NCI-H2227 (cell line): ENCODE measurements around the gene LMAN2L.
"Not testable (repeated sequence)": the region's sequence is repeated elsewhere in the genome, so short reads cannot be mapped to it uniquely, and the experiment has no call there.

Experiments used
- DNase-seq: peaks from one replicate; lab custom pipeline; 2025; ENCODE audit not compliant: unreplicated experiment; lab: John Stamatoyannopoulos, UW

The LMAN2L gene

GRCh38 chr2:96687711-96688640 lies 51.9 kb downstream of the LMAN2L start:
- DNase-seq, result no peak

- DNase-seq, result no peak
These were observed 52.6 kb downstream of the LMAN2L start for GRCh38 chr2:96687266-96687665.

GRCh38 chr2:96685577-96686459 lies 54.0 kb downstream of the LMAN2L start:
- DNase-seq, result peak; percentile 83

GRCh38 chr2:96684883-96685576 lies 54.8 kb downstream of the LMAN2L start:
- peak; percentile 63 for DNase-seq

- DNase-seq, result no peak
These were observed 55.7 kb downstream of the LMAN2L start for GRCh38 chr2:96683972-96684820.

- no peak for DNase-seq
These were observed 56.6 kb downstream of the LMAN2L start for GRCh38 chr2:96683307-96683706.

- DNase-seq, result no peak
These were observed 58.3 kb downstream of the LMAN2L start for GRCh38 chr2:96681540-96681939.

- DNase-seq, result no peak
These were observed 59.2 kb downstream of the LMAN2L start for GRCh38 chr2:96680561-96681141.

GRCh38 chr2:96679848-96680247 lies 60.0 kb downstream of the LMAN2L start:
- peak; percentile 18 for DNase-seq

DNA sequence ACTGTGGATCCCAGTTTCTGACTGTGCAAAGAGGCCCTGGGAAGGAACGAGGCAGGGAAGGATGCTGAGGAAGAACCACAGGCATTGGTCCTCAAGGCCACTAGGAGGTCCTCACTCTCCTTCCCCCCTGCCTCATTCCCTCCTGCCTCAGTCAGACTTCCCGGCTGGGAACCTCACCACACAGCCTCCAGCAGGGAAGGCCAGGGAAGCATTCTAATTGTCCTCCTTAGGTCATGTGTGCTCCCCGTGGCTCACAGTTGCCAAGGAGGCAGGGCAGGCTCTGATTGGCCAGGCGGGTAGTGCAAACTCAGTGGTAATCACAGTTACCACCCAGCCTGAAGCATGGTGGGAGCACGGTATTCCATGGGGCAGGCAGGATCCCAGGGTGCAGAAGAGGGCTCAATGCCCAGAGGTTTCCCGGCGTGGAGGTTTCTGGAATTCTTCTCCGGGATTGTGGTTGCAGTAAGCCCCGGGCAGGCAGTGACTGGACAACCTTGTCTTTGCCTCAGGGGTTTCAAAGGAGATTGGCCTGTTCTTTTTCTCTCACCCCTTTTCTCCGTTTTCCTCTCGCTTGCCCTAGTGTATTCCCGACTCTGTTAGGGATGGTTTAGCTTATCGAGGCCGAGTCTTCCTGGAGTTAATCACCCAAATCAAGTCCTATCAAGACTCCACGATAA lies 70.2 kb downstream of the LMAN2L start:
- DNase-seq, result no peak

- DNase-seq, result no peak
These were observed 71.1 kb downstream of the LMAN2L start for GRCh38 chr2:96668771-96669170.

- DNase-seq, result not testable (repeated sequence)
These were observed 74.1 kb downstream of the LMAN2L start for GRCh38 chr2:96665717-96666116.

GRCh38 chr2:96665083-96665569 lies 74.7 kb downstream of the LMAN2L start:
- DNase-seq, result no peak

- DNase-seq, result no peak
These were observed 75.4 kb downstream of the LMAN2L start for GRCh38 chr2:96664366-96664925.

- no peak for DNase-seq
These were observed 76.0 kb downstream of the LMAN2L start for GRCh38 chr2:96663829-96664228.

DNA sequence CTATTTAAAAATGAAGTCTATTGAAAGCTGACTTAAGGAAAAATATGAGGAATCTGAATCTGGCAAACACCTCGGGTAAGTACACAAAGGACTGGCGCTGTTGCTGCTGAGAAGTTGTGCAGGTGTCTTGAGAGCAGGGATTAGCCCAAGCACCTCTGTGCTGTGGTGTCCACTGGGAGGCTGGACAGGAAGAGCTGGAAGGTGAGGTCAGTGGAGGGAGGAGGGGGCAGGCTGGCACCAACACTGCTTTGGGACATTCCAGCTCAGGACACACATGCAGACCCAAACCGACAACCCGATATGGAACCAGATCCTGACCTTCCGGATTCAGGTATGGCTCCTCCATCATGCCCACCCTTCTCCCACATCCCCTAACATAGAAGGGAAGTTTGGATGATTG lies 76.7 kb downstream of the LMAN2L start:
- DNase-seq, result no peak

DNA sequence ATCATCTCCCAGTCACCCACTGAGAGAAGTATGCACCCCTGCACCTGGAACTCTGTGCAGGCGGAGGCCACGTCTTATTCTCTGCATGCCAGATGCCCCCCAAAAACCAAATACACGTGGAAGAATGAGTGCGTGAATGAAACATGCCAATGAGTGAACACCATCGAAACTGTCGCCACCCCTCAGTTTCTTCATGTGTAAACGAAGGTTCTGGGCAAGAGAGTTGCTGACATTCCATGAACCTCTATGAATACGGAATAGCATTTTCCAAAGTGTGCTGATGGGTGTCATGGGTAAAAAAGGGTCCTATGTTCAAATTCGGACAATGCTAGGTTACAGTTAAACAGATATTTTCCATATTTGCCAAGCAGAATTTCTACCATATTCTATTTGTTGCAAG lies 77.5 kb downstream of the LMAN2L start:
- DNase-seq, result no peak

GRCh38 chr2:96661324-96661723 lies 78.5 kb downstream of the LMAN2L start:
- DNase-seq, result no peak

DNA sequence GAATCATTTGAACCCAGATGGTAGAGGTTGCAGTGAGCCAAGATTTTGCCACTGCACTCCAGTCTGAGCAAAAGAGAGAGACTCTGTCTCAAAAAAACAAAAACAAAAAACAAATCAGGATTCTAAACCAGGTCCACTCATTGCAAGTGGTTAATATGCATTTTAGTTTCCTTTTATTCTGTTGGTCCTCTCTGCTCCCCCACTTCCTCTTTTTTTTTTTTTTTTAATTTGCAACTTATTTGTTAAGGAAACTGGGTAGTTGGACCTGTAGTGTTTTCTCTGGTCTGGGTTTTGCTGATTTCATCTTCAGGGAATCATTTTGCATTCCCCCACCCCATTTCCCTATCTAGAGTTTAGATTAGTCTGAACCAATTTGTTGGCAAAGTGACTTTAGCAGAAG lies 83.3 kb downstream of the LMAN2L start:
- no peak for DNase-seq
